ENCODE measurements around the gene PRRT3. TPM values are rescaled to one million over a fixed set of nuclear protein-coding genes. Genes with fewer than 3 reads are reported as not detected.

PRRT3 gene
- total RNA-seq, 1 experiment from 2014 or later = 0.90 TPM

DNA sequence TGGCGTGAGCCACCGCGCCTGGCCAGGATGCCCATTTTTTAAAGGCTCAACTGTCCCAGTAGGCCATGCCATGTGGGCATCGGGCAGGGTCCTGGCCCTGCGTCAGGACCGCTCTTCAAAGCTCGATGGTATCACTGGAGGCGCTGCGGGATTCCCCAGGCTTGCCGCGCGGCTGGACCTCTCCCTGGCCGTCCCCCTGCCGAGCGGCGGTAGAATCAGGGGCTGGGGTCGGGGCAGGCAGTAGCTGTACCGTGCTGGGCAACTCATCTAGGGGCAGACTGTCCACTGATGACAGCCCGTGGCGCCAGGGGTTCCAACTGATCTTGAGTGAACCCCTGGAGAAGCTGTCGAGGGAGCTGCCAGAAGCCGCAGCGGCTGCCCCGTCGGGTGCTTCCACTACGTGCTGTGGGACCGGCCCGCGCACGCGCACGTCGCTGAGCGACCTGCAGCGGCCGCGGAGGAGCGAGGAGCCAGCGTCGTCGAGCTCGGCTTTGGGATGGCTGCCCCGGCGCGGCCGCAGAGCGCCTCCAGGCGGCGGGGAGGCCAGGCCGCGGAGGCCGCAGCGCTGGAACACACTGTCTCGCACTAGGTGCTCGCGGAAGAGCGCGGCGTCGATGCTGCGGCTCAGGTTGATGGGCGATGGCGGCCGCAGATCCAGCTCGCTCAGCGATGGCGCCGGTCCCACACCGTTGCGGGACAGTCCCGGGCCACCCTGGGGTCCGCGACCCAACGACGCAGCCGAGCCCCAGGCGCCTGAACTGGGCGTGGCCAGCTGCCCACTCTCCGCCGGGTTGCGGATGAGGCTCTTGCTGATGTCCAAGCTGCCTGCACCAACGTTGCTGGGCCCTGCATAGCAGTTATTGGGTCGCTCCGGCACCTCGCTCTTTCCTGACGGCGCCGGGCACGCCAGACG lies 5.8 kb downstream of the PRRT3 start:
- H3K36me3 ChIP-seq (ENCODE audit: low read depth) = no peaks in the 10 kb centered on the region
- peak overlapping the region; percentile 98 for H2AFZ ChIP-seq
- peaks cover 6% of the 10 kb centered on the region for H3K4me1 ChIP-seq (replicated peaks; ENCODE audit: insufficient read depth)
- peak overlapping the region; percentile 88 for H3K4me2 ChIP-seq
- TF ChIP-seq, protein P1, sequence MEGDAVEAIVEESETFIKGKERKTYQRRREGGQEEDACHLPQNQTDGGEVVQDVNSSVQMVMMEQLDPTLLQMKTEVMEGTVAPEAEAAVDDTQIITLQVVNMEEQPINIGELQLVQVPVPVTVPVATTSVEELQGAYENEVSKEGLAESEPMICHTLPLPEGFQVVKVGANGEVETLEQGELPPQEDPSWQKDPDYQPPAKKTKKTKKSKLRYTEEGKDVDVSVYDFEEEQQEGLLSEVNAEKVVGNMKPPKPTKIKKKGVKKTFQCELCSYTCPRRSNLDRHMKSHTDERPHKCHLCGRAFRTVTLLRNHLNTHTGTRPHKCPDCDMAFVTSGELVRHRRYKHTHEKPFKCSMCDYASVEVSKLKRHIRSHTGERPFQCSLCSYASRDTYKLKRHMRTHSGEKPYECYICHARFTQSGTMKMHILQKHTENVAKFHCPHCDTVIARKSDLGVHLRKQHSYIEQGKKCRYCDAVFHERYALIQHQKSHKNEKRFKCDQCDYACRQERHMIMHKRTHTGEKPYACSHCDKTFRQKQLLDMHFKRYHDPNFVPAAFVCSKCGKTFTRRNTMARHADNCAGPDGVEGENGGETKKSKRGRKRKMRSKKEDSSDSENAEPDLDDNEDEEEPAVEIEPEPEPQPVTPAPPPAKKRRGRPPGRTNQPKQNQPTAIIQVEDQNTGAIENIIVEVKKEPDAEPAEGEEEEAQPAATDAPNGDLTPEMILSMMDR (conservative IDR thresholded peaks at IDR 0.05) = peak; percentile 71
- TF ChIP-seq EZH2 (IDR thresholded peaks at IDR 0.05; ENCODE audit: low read depth) = no peak
- ChIA-PET CTCF (interaction anchor here (0.6 to 1.3 kb wide), 11 partner anchors 13 to 188 kb away, joined by 3 to 4 read pairs (median 3); partner anchors contain the start of gene CRELD1), POLR2A (ENCODE audit: unreplicated experiment) (interaction anchor here (0.5 to 0.9 kb wide), 9 partner anchors 31 to 1340 kb away, joined by 3 to 7 read pairs (median 3); partner anchors contain the start of genes IL17RE, SETD5 and VHL)
- H3K4me3 ChIP-seq = peak overlapping the region; percentile 72
- H3K27me3 ChIP-seq (ENCODE audit: insufficient read depth, low read depth) = no peaks in the 10 kb centered on the region
- no peaks in the 10 kb centered on the region for H3K9me2 ChIP-seq (ENCODE audit: insufficient read depth)
- no peaks in the 10 kb centered on the region for H4K20me1 ChIP-seq (ENCODE audit: insufficient read depth)
- peaks cover 23% of the 10 kb centered on the region; the same call in 1 of the 2 replicates for H3F3A ChIP-seq (ENCODE audit: insufficient read depth, low read depth)
- H3K27ac ChIP-seq = no peak overlapping the region
- BruUV-seq (replicated peaks) = no TSS peak
- H3K79me2 ChIP-seq (ENCODE audit: low read depth) = peaks cover 6% of the 10 kb centered on the region; the same call in 1 of the 2 replicates
- intact Hi-C loops (cut with micrococcal nuclease; ENCODE audit: unreplicated experiment) = loop anchor here (1.0 to 10.0 kb wide), 7 partner anchors 30 to 232 kb away; partner anchors contain the start of genes FANCD2, OGG1 and TTLL3
- peak; percentile 74 to 91 for DNase-seq
- H3K9me3 ChIP-seq (ENCODE audit: insufficient read depth, low read depth) = no peaks in the 10 kb centered on the region

DNA sequence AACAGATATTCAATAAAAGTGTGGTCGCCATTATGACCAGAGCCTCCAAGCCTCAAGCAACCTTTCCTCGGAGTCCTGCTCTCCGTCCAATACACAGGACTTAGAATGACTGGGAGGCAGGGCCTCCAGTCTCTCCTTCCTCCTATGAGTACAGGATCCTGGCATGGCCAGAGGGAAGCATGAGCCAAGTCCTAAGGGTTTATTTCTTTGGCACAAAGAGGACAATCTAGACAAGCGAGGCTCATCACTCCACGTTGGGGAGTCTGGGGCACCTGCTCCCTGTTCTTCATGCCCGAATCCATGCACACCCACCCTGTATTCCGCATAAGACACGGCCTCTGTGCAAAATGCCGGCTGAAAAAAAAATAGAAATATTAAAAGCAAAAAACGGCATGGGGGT lies 6.8 kb downstream of the PRRT3 start:
- no peak for DNase-seq
- no peaks in the 10 kb centered on the region for H3K36me3 ChIP-seq (ENCODE audit: low read depth)
- no peaks in the 10 kb centered on the region for H3K9me2 ChIP-seq (ENCODE audit: insufficient read depth)
- peaks cover 6% of the 10 kb centered on the region for H3K4me1 ChIP-seq (replicated peaks; ENCODE audit: insufficient read depth)
- BruUV-seq (replicated peaks) = TSS peak; percentile 45
- H3K79me2 ChIP-seq (ENCODE audit: low read depth) = peaks cover 6% of the 10 kb centered on the region; the same call in 1 of the 2 replicates
- H3K9me3 ChIP-seq (ENCODE audit: insufficient read depth, low read depth) = no peaks in the 10 kb centered on the region
- H4K20me1 ChIP-seq (ENCODE audit: insufficient read depth) = no peaks in the 10 kb centered on the region
- H3K4me2 ChIP-seq = peak overlapping the region; percentile 88
- ChIA-PET CTCF (interaction anchor here (1.1 to 1.2 kb wide), 2 partner anchors 42 to 145 kb away, joined by 3 to 4 read pairs; no protein-coding TSS in a partner anchor), POLR2A (ENCODE audit: unreplicated experiment) (no interaction called here)
- H3K27me3 ChIP-seq (ENCODE audit: insufficient read depth, low read depth) = no peaks in the 10 kb centered on the region
- peaks cover 23% of the 10 kb centered on the region; the same call in 1 of the 2 replicates for H3F3A ChIP-seq (ENCODE audit: insufficient read depth, low read depth)
- H2AFZ ChIP-seq = no peak overlapping the region
- no peak overlapping the region for H3K4me3 ChIP-seq
- TF ChIP-seq, protein P1 (conservative IDR thresholded peaks at IDR 0.05) = no peak
- TF ChIP-seq EZH2 (IDR thresholded peaks at IDR 0.05; ENCODE audit: low read depth) = no peak
- no peak overlapping the region for H3K27ac ChIP-seq
- intact Hi-C loops (cut with micrococcal nuclease; ENCODE audit: unreplicated experiment) = loop anchor here (5.0 to 10.0 kb wide), 2 partner anchors 118 to 231 kb away; no protein-coding TSS in a partner anchor

DNA sequence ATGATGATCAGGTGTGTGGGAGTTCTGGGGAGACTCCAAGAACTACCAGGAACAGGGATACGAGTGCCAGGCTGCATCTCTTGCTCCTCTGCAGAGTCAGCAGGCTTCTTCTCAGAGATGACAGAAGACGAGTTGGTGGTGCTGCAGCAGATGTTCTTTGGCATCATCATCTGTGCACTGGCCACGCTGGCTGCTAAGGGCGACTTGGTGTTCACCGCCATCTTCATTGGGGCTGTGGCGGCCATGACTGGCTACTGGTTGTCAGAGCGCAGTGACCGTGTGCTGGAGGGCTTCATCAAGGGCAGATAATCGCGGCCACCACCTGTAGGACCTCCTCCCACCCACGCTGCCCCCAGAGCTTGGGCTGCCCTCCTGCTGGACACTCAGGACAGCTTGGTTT lies 7.9 kb downstream of the PRRT3 start:
- ChIA-PET POLR2A (ENCODE audit: unreplicated experiment) (no interaction called here), CTCF (interaction anchor here (0.6 kb wide), 1 partner anchor 21 kb away, joined by 3 read pairs; no protein-coding TSS in a partner anchor)
- Histone ChIP-seq H4K20me1 (ENCODE audit: insufficient read depth) (no peaks in the 10 kb centered on the region), H3K79me2 (ENCODE audit: low read depth) (peaks cover 6% of the 10 kb centered on the region; the same call in 1 of the 2 replicates), H3F3A (ENCODE audit: insufficient read depth, low read depth) (peaks cover 23% of the 10 kb centered on the region; the same call in 1 of the 2 replicates), H3K4me3 (no peak overlapping the region), H2AFZ (no peak overlapping the region), H3K27me3 (ENCODE audit: insufficient read depth, low read depth) (no peaks in the 10 kb centered on the region), H3K4me2 (no peak overlapping the region), H3K4me1 (replicated peaks; ENCODE audit: insufficient read depth) (peaks cover 6% of the 10 kb centered on the region), H3K36me3 (ENCODE audit: low read depth) (no peaks in the 10 kb centered on the region), H3K9me2 (ENCODE audit: insufficient read depth) (no peaks in the 10 kb centered on the region), H3K9me3 (ENCODE audit: insufficient read depth, low read depth) (no peaks in the 10 kb centered on the region), H3K27ac (no peak overlapping the region)
- intact Hi-C loops (cut with micrococcal nuclease; ENCODE audit: unreplicated experiment) = loop anchor here (10.0 kb wide), 1 partner anchor 229 kb away; no protein-coding TSS in a partner anchor
- TF ChIP-seq EZH2 (IDR thresholded peaks at IDR 0.05; ENCODE audit: low read depth) = no peak
- TF ChIP-seq, protein P1 (conservative IDR thresholded peaks at IDR 0.05) = no peak
- DNase-seq = no peak
- BruUV-seq (replicated peaks) = no TSS peak

All from PC-9 (cell line).